Activated CD8-positive, alpha-beta memory T cell treated with anti-CD3 and anti-CD28 coated beads, Interleukin-2, amount 10 ng/mL, durations not matched to agents 7 days and 5 days (primary cell): Measurements from ENCODE around the gene SPATA9. TPM values are rescaled to one million over a fixed set of nuclear protein-coding genes. Genes with fewer than 3 reads are reported as not detected.

Experiments
- ATAC-seq: fragments of 150-1000 bp; cut with Tn5 transposase; one replicate; pipeline ENCODE4 v1.10.0; 2021; ENCODE audit warnings: moderate library complexity
- CTCF ChIA-PET: fragments of 350-600 bp; sonication (Branson Sonifier 250); formaldehyde crosslinking; loops from one replicate; lab custom pipeline; 2021; ENCODE audit warnings: antibody characterized with exemption; lab: Charles Lee
- DNase-seq: peaks from one replicate; pipeline ENCODE4 v3.0.0-alpha.2; 2020
- H3K27ac Mint-ChIP-seq: one replicate; pipeline ENCODE4 v1.8.0; 2021; ENCODE audit warnings: mild to moderate bottlenecking, mixed read lengths
- H3K27me3 Mint-ChIP-seq: one replicate; pipeline ENCODE4 v1.8.0; 2021; ENCODE audit warnings: mixed read lengths
- H3K36me3 Mint-ChIP-seq: one replicate; pipeline ENCODE4 v1.8.0; 2021; ENCODE audit warnings: mild to moderate bottlenecking, mixed read lengths
- H3K4me1 Mint-ChIP-seq: one replicate; pipeline ENCODE4 v1.8.0; 2021; ENCODE audit warnings: mixed read lengths
- H3K4me3 Mint-ChIP-seq: one replicate; pipeline ENCODE4 v1.8.0; 2021; ENCODE audit warnings: mild to moderate bottlenecking, moderate library complexity, mixed read lengths
- H3K9me3 Mint-ChIP-seq: one replicate; pipeline ENCODE4 v1.8.0; 2022; ENCODE audit warnings: low read depth, mixed read lengths
- total RNA-seq, 2 experiments: library from RNA; stranded (reverse); gene quantifications; one replicate each; pipeline ENCODE4 v1.2.3, GENCODE V29; 2021

The SPATA9 gene
- total RNA-seq, 2 experiments from 2014 or later = not detected

DNA sequence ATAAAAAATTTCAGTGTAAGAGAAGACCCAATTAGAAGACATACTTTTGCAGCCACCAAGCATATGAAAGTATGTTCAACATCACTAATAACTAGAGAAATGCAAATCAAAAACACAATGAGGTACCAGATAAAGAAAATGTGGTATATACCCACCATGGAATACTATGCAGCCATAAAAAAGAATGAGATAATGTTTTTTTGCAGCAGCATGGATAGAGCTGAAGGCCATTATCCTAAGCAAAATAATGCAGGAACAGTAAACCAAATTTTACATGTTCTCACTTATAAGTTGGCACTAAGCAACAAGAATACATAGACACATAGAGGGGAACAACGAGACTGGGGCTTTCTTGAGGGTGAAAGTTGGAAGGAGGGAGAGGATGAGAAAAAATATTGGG lies 6.9 kb upstream of the SPATA9 start:
- Mint-ChIP-seq H3K9me3 (no peaks in the 10 kb centered on the region), H3K36me3 (no peaks in the 10 kb centered on the region), H3K27ac (no peak overlapping the region), H3K27me3 (peaks cover 40% of the 10 kb centered on the region), H3K4me1 (no peaks in the 10 kb centered on the region), H3K4me3 (no peak overlapping the region)
- no peak for ATAC-seq
- no peak for DNase-seq
- CTCF ChIA-PET = interaction anchor here (1.0 kb wide), 1 partner anchor 160 kb away, joined by 3 read pairs; no protein-coding TSS in a partner anchor

DNA sequence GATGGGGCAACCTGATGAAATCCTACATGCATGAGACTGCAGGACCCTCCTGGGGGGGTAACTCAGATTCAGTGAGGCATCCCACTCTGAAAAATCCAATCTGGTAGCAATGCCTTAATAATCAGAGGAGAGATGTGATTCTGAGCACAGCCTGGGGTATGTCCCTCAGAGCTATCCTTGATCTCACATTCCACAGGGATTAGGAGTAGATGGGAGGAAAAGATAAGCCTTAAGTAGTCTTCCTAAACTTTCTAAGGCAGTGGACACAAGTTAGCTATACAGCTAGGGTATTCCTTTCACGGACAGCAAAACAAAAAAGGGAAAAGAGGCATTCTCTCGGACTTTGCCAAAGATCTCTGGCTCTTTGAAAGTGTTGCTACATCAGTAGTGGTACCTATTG lies 3.9 kb upstream of the SPATA9 start:
- no peaks in the 10 kb centered on the region for H3K4me1 Mint-ChIP-seq
- no peaks in the 10 kb centered on the region for H3K9me3 Mint-ChIP-seq
- no peak for ATAC-seq
- no peak for DNase-seq
- CTCF ChIA-PET = no interaction called here
- H3K36me3 Mint-ChIP-seq = no peaks in the 10 kb centered on the region
- H3K27me3 Mint-ChIP-seq = peaks cover 45% of the 10 kb centered on the region
- H3K27ac Mint-ChIP-seq = no peak overlapping the region
- H3K4me3 Mint-ChIP-seq = no peak overlapping the region

GRCh38 chr5:95684361-95684760 lies 1.6 kb upstream of the SPATA9 start:
- DNase-seq (no peak), ATAC-seq (no peak)
- Mint-ChIP-seq H3K4me1 (no peaks in the 10 kb centered on the region), H3K27me3 (peaks cover 44% of the 10 kb centered on the region), H3K9me3 (no peaks in the 10 kb centered on the region), H3K27ac (no peak overlapping the region), H3K36me3 (no peaks in the 10 kb centered on the region), H3K4me3 (no peak overlapping the region)
- CTCF ChIA-PET = interaction anchor here (1.1 kb wide), 1 partner anchor 20 kb away, joined by 3 read pairs; no protein-coding TSS in a partner anchor

DNA sequence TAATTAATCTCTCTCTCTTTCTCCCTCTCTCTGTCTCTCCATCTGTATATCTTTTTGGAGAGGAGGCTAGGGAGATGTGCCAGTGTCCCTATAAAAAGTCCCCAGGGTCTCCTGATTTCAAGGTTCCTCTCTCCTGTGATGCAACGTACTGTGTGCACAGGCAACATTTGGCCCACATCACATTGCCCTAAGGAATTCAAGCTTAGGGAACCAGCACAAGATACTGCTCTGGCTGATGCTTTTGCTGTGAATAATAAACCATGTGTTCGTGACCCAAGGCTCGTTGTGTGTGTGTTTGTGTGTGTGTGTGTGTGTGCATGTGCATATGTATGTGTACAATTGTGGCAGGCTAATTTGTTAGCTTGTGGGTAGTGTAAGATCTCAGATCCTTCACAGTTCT lies 9.7 kb downstream of the SPATA9 start:
- no peaks in the 10 kb centered on the region for H3K36me3 Mint-ChIP-seq
- no peaks in the 10 kb centered on the region for H3K4me1 Mint-ChIP-seq
- no peak for ATAC-seq
- H3K27ac Mint-ChIP-seq = no peak overlapping the region
- no peaks in the 10 kb centered on the region for H3K9me3 Mint-ChIP-seq
- no peak overlapping the region for H3K4me3 Mint-ChIP-seq
- no peak for DNase-seq
- CTCF ChIA-PET = interaction anchor here (1.1 to 1.5 kb wide), 4 partner anchors 9 to 173 kb away, joined by 3 to 5 read pairs (median 4); partner anchors contain the start of gene RFESD
- peaks cover 22% of the 10 kb centered on the region for H3K27me3 Mint-ChIP-seq

DNA sequence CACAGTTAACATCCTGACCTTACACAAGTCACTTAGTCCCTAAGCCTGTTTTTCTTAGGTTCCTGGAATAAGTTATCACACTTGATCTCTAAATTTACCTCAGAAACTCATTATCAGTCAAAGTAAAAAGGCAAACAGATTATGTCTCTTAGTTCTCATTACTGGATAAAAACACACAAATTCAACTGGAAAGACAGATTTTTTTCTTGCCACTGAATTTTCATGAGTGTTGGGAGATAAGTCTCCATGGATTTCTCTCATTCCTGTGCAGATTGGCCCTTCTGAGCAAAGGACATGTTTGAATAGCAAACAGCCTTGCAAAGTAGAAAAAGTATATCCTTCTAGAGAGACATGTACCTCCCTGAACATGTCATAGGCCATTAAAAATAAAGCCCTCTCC lies 10.2 kb downstream of the SPATA9 start:
- H3K9me3 Mint-ChIP-seq = no peaks in the 10 kb centered on the region
- CTCF ChIA-PET = interaction anchor here (0.9 to 1.1 kb wide), 2 partner anchors 174 kb away, joined by 3 read pairs; no protein-coding TSS in a partner anchor
- no peak for ATAC-seq

GRCh38 chr5:95671826-95672225 lies 11.0 kb downstream of the SPATA9 start:
- DNase-seq (no peak), ATAC-seq (no peak)
- H3K4me3 Mint-ChIP-seq = no peak overlapping the region
- H3K36me3 Mint-ChIP-seq = no peaks in the 10 kb centered on the region
- no peak overlapping the region for H3K27ac Mint-ChIP-seq
- no peaks in the 10 kb centered on the region for H3K9me3 Mint-ChIP-seq
- CTCF ChIA-PET = interaction anchor here (0.9 kb wide), 1 partner anchor 175 kb away, joined by 3 read pairs; no protein-coding TSS in a partner anchor
- peaks cover 17% of the 10 kb centered on the region for H3K27me3 Mint-ChIP-seq
- no peaks in the 10 kb centered on the region for H3K4me1 Mint-ChIP-seq

More for the DNA sequence above, 10.2 kb downstream of the SPATA9 start:
- no peaks in the 10 kb centered on the region for H3K36me3 Mint-ChIP-seq
- no peak overlapping the region for H3K4me3 Mint-ChIP-seq
- H3K27ac Mint-ChIP-seq = no peak overlapping the region
- no peak for DNase-seq
- peaks cover 22% of the 10 kb centered on the region for H3K27me3 Mint-ChIP-seq
- no peaks in the 10 kb centered on the region for H3K4me1 Mint-ChIP-seq

DNA sequence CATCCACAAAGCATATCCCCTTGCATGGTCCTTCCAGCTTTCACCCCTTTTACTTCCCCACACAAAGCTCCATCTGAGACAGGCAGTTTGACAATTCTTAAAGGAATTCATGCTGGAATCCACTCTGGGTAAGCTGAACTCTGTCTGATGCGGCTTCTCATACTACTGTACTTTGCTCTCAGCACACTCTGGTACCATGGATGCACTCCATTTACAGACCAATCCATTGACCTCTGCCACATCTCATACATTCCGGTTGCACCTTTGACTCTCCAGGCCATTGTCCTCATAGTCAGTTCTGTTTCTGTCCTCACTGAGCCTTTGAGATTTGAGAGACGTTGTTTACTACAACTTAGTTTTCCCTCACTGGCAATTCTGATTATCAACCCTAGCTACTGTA lies 12.2 kb downstream of the SPATA9 start:
- Mint-ChIP-seq H3K27ac (no peak overlapping the region), H3K9me3 (no peaks in the 10 kb centered on the region), H3K4me1 (no peaks in the 10 kb centered on the region), H3K36me3 (no peaks in the 10 kb centered on the region), H3K4me3 (no peak overlapping the region), H3K27me3 (peaks cover 11% of the 10 kb centered on the region)
- DNase-seq (no peak), ATAC-seq (no peak)
- CTCF ChIA-PET = interaction anchor here (0.7 to 1.3 kb wide), 2 partner anchors 24 to 177 kb away, joined by 3 to 4 read pairs; partner anchors contain the start of gene RFESD

- no peaks in the 10 kb centered on the region for H3K9me3 Mint-ChIP-seq
- DNase-seq (no peak), ATAC-seq (no peak)
- CTCF ChIA-PET = interaction anchor here (1.3 kb wide), 1 partner anchor 23 kb away, joined by 4 read pairs; the partner anchor contains the start of gene RFESD
- H3K27ac Mint-ChIP-seq = no peak overlapping the region
- H3K4me3 Mint-ChIP-seq = no peak overlapping the region
- no peaks in the 10 kb centered on the region for H3K36me3 Mint-ChIP-seq
- H3K27me3 Mint-ChIP-seq = peaks cover 11% of the 10 kb centered on the region
- H3K4me1 Mint-ChIP-seq = no peaks in the 10 kb centered on the region
These were observed 12.8 kb downstream of the SPATA9 start for GRCh38 chr5:95669985-95670384.

DNA sequence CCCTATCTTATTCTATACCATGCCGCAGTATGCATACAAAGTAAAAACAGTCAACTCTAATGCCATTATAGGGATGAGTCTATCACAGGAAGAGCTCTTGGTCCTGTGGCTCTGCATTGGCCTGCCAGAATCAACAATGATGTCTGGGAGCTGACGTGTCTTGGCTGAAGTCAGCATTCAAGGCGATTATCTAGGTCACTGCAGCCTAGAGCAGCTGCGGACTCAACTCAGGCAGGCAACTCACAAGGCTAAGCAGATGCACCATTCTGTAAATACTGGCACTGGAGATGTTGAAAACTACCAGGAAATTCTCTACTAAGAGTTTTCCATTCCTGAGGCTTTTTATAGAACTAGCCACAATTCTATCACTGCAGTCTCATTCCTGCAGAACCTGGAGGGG lies 13.3 kb downstream of the SPATA9 start:
- no peak for ATAC-seq
- Mint-ChIP-seq H3K4me3 (no peak overlapping the region), H3K4me1 (no peaks in the 10 kb centered on the region), H3K27ac (no peak overlapping the region), H3K9me3 (no peaks in the 10 kb centered on the region), H3K36me3 (no peaks in the 10 kb centered on the region), H3K27me3 (peaks cover 8% of the 10 kb centered on the region)
- CTCF ChIA-PET = interaction anchor here (1.5 kb wide), 1 partner anchor 179 kb away, joined by 5 read pairs; no protein-coding TSS in a partner anchor
- no peak for DNase-seq

GRCh38 chr5:95668728-95669127 lies 14.1 kb downstream of the SPATA9 start:
- Mint-ChIP-seq H3K9me3 (no peaks in the 10 kb centered on the region), H3K36me3 (no peaks in the 10 kb centered on the region), H3K27ac (no peak overlapping the region), H3K4me3 (no peak overlapping the region), H3K4me1 (peaks cover 1% of the 10 kb centered on the region), H3K27me3 (peaks cover 4% of the 10 kb centered on the region)
- DNase-seq (no peak), ATAC-seq (no peak)
- CTCF ChIA-PET = interaction anchor here (1.5 kb wide), 1 partner anchor 179 kb away, joined by 5 read pairs; no protein-coding TSS in a partner anchor

DNA sequence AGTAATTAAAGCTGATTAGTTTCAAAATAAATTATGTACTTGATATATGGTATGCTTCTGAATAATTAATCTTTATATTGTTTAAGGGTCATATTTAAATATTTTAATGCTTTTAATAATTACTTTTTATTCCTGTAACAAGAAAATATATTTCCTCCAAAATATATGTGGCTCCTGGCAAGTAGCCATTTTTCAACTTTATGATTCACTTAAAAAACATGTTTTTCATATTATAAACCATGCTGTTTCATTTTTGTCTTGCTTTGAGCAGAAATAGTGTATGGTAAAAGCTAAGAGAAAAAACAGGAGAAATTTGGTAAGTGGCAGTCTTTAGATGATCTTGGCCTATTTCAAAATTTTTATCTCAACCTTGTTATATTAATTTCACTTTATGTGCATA lies 14.6 kb downstream of the SPATA9 start:
- peaks cover 4% of the 10 kb centered on the region for H3K27me3 Mint-ChIP-seq
- H3K4me1 Mint-ChIP-seq = peaks cover 1% of the 10 kb centered on the region
- no peaks in the 10 kb centered on the region for H3K36me3 Mint-ChIP-seq
- CTCF ChIA-PET = interaction anchor here (1.5 kb wide), 1 partner anchor 180 kb away, joined by 5 read pairs; no protein-coding TSS in a partner anchor
- no peak overlapping the region for H3K4me3 Mint-ChIP-seq
- ATAC-seq = no peak
- no peaks in the 10 kb centered on the region for H3K9me3 Mint-ChIP-seq
- DNase-seq = no peak
- H3K27ac Mint-ChIP-seq = no peak overlapping the region

DNA sequence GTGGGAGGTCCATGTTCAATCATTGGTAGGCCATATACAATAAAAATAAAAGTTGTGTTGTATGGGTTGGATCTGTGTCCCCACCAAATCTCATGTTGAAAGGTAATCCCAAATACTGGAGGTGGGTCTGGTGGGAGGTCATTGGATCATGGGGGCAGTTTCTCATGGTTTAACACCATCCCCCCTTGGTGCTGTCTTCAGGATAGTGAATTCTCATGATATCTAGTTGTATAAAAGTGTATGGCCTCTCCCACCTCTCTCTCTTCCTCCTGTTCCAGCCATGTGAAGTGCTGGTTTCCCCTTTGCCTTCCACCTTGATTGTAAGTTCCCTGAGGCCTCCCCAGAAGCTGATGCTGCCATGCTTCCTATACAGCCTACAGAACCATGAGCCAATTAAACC lies 15.1 kb downstream of the SPATA9 start:
- DNase-seq (no peak), ATAC-seq (no peak)
- Mint-ChIP-seq H3K27ac (no peak overlapping the region), H3K4me1 (peaks cover 1% of the 10 kb centered on the region), H3K4me3 (no peak overlapping the region), H3K36me3 (no peaks in the 10 kb centered on the region), H3K27me3 (peaks cover 4% of the 10 kb centered on the region), H3K9me3 (no peaks in the 10 kb centered on the region)
- CTCF ChIA-PET = interaction anchor here (4.6 kb wide), 1 partner anchor 113 kb away, joined by 33 read pairs; no protein-coding TSS in a partner anchor

GRCh38 chr5:95667061-95667618 lies 15.7 kb downstream of the SPATA9 start:
- CTCF ChIA-PET = interaction anchor here (1.2 to 4.6 kb wide), 2 partner anchors 20 to 114 kb away, joined by 4 to 33 read pairs; partner anchors contain the start of gene RFESD
- DNase-seq (no peak), ATAC-seq (no peak)
- Mint-ChIP-seq H3K27me3 (peaks cover 4% of the 10 kb centered on the region), H3K4me1 (peaks cover 1% of the 10 kb centered on the region), H3K36me3 (no peaks in the 10 kb centered on the region), H3K9me3 (no peaks in the 10 kb centered on the region), H3K27ac (no peak overlapping the region), H3K4me3 (no peak overlapping the region)
